Measurements from ENCODE around the gene TNFRSF1A. TPM values are rescaled to one million over a fixed set of nuclear protein-coding genes. Genes with fewer than 3 reads are reported as not detected.
"Not testable (repeated sequence)": the region's sequence is repeated elsewhere in the genome, so short reads cannot be mapped to it uniquely, and the experiment has no call there.

Gene TNFRSF1A
- total RNA-seq, 6 donors from 2014 or later = 140 to 425 (median 202) TPM

DNA sequence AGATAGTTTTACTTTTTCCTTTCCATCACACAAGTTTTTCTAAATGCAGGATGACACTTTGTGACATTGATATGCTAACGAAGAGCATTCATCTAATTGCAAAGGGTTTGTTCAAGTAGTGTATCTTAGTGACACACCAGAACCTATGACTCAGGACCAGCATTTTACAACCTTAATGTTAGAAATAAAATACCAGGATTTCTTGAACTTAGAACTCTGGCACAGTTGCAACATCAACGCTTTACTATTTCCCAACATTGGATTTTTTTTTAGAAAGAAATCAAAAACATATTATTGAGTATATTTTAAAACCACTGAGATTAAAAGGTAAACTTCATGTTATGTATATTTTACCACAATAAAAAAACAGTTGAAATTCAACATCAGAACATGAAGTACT, 49.3 kb downstream of the TNFRSF1A start:
- Histone ChIP-seq H3K36me3 (no peaks in the 10 kb centered on the region), H3K27ac (no peak overlapping the region), H3K4me3 (no peak overlapping the region), H3K9me3 (no peaks in the 10 kb centered on the region), H3K4me1 (peaks cover 6 to 18% (median 15%) of the 10 kb centered on the region in 4 donors), H3K27me3 (no peaks in the 10 kb centered on the region)
- ATAC-seq (ENCODE audit: low FRiP score in 2 of 2) (no peak), DNase-seq (no peak)
- WGBS, 2 donors = 72% methylated on average over 2 of the region's 2 CpGs
- TF ChIP-seq POLR2AphosphoS5 (IDR thresholded peaks at IDR 0.05) (no peak), EP300 (IDR thresholded peaks at IDR 0.05) (no peak), POLR2A (IDR thresholded peaks at IDR 0.05) (no peak)
- TF ChIP-seq, protein P1, sequence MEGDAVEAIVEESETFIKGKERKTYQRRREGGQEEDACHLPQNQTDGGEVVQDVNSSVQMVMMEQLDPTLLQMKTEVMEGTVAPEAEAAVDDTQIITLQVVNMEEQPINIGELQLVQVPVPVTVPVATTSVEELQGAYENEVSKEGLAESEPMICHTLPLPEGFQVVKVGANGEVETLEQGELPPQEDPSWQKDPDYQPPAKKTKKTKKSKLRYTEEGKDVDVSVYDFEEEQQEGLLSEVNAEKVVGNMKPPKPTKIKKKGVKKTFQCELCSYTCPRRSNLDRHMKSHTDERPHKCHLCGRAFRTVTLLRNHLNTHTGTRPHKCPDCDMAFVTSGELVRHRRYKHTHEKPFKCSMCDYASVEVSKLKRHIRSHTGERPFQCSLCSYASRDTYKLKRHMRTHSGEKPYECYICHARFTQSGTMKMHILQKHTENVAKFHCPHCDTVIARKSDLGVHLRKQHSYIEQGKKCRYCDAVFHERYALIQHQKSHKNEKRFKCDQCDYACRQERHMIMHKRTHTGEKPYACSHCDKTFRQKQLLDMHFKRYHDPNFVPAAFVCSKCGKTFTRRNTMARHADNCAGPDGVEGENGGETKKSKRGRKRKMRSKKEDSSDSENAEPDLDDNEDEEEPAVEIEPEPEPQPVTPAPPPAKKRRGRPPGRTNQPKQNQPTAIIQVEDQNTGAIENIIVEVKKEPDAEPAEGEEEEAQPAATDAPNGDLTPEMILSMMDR (IDR thresholded peaks at IDR 0.05) = no peak

DNA sequence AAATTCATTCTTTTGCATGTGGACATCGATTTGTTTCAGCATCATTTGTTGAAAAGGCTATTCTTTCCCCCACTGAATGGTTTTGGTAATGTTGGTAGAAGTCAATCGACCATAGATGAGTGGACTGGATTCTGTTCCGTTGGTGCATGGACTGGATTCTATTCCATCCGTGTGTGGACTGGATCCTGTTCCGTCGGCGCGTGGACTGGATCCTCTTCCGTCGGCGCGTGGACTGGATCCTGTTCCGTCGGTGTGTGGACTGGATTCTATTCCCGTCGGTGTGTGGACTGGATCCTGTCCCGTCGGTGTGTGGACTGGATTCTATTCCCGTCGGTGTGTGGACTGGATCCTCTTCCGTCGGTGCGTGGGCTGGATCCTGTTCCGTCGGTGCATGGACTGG, 52.0 kb downstream of the TNFRSF1A start:
- H3K27me3 ChIP-seq; H3K27ac ChIP-seq; DNase-seq; H3K9me3 ChIP-seq; H3K36me3 ChIP-seq; H3K4me3 ChIP-seq; ATAC-seq (ENCODE audit: low FRiP score in 2 of 2): not testable (repeated sequence)
- H3K4me1 ChIP-seq = peaks cover 8 to 11% (median 10%) of the 10 kb centered on the region in 4 donors
- WGBS, 2 donors = 82 to 97% methylated on average over 18 to 19 of the region's 25 CpGs

DNA sequence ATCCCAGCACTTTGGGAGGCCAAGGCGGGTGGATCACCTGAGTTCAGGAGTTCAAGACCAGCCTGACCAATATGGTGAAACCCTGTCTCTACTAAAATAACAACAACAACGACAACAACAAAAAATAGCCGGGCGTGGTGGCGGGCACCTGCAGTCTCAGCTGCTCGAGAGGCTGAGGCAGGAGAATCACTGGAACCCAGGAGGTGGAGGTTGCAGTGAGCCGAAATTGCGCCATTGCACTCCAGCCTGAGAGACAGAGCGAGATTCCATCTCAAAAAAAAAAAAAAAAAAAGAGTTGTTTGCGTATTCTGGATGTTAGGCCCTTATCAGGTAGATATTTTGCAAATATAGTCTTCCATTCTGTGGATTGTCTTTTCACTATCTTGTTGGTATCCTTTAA, 52.8 kb downstream of the TNFRSF1A start:
- peak in 1 of 2 donors; percentile 6 for DNase-seq
- H3K36me3 ChIP-seq; ATAC-seq (ENCODE audit: low FRiP score in 2 of 2); H3K27ac ChIP-seq; H3K27me3 ChIP-seq; H3K4me1 ChIP-seq; H3K4me3 ChIP-seq; H3K9me3 ChIP-seq: not testable (repeated sequence)
- WGBS, 2 donors = 97 to 98% methylated on average over 10 of the region's 10 CpGs

DNA sequence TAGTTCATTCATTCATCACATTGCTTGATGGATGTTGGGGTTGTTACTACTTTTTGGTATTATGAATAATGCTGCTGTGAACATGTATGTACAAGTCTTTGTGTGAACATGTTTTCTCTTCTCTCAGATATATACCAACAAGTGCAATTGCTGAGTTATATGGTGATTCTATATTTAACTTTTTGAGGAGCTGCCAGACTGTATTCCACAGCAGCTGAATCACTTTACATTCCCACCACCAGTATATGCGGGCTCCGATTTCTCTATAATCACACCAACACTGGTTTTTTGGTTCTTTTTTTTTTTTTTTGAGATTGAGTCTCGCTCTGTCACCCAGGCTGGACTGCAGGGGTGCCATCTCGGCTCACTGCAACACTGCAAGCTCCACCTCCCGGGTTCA, 53.6 kb downstream of the TNFRSF1A start:
- DNase-seq = no peak
- H3K4me1 ChIP-seq = peaks cover 3 to 8% (median 7%) of the 10 kb centered on the region in 4 donors
- TF ChIP-seq EP300 (IDR thresholded peaks at IDR 0.05) (no peak), POLR2AphosphoS5 (IDR thresholded peaks at IDR 0.05) (no peak), POLR2A (IDR thresholded peaks at IDR 0.05) (no peak)
- TF ChIP-seq, protein P1 (IDR thresholded peaks at IDR 0.05) = no peak
- ATAC-seq (ENCODE audit: low FRiP score in 2 of 2) = no peak
- H3K27me3 ChIP-seq = no peaks in the 10 kb centered on the region
- H3K4me3 ChIP-seq = no peak overlapping the region
- no peak overlapping the region for H3K27ac ChIP-seq
- H3K36me3 ChIP-seq = no peaks in the 10 kb centered on the region
- no peaks in the 10 kb centered on the region for H3K9me3 ChIP-seq
- 72 to 94% methylated on average over 4 to 5 of the region's 5 CpGs for WGBS, 2 donors

DNA sequence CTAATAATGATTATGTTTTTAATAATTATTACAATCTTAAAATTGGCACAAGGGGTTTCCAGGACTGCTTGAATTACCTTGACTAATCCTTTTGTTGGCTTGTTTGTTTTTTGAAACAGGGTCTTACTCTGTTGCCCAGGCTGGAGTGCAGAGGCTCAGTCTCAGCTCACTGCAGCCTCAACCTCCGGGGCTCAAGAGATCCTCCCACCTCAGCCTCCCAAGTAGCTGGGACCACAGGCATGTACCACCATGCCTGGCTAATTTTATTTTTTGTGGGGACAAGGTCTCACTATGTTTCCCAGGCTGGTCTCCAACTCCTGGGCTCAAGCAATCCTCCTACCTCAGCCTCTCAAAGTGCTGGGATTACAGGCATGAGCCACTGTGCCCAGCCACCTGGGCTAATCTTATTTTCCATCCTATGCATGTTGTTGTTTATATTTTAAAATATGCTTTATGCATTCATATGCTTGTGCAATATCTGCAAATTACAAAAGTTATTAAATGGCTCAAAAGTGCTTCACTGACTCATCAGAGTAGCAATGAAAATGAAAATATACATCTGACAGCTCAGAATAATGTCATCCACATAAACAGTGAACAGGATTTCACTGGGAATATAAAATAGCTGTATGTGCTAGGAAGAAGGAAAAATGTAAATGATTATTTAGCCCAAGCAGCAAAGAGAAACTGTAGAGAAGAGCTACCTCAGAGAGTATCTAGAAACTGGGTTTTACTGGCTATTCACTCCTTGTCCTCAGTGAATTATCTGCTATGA, 56.2 kb downstream of the TNFRSF1A start:
- DNase-seq (no peak), ATAC-seq (ENCODE audit: low FRiP score in 2 of 2) (no peak)
- Histone ChIP-seq H3K4me1 (peaks cover 3 to 8% (median 7%) of the 10 kb centered on the region in 4 donors), H3K27ac (no peak overlapping the region), H3K36me3 (no peaks in the 10 kb centered on the region), H3K4me3 (no peak overlapping the region), H3K9me3 (no peaks in the 10 kb centered on the region), H3K27me3 (no peaks in the 10 kb centered on the region)
- WGBS, 2 donors = 18 to 36% methylated on average over 1 of the region's 1 CpG
- TF ChIP-seq, protein P1 (IDR thresholded peaks at IDR 0.05) = no peak
- no peak for TF ChIP-seq EP300 (IDR thresholded peaks at IDR 0.05)
- no peak for TF ChIP-seq POLR2A (IDR thresholded peaks at IDR 0.05)
- TF ChIP-seq POLR2AphosphoS5 (IDR thresholded peaks at IDR 0.05) = no peak

DNA sequence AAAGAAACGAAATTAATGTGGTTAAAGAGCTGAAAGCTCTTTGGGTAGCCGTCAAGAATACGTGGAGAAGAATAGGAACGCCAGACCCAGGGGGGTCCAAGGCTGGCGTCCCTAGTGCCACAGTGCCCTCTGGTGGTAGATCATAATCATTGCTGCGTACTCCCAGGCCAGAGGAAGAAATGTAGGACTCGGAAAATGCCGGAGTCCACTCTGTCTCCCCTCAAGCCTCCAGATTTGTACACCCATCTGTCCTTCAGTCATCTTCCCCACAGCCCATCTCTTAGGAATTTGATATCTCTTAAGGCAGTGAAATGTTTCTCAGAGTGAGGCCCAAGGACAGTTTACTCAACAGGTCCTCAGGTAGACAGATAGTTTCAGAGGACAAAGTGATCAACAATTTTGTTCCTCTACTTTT, 56.8 kb downstream of the TNFRSF1A start:
- Histone ChIP-seq H3K9me3 (no peaks in the 10 kb centered on the region), H3K4me1 (peaks cover 8 to 12% (median 12%) of the 10 kb centered on the region in 4 donors), H3K27me3 (no peaks in the 10 kb centered on the region), H3K4me3 (no peak overlapping the region), H3K36me3 (no peaks in the 10 kb centered on the region), H3K27ac (no peak overlapping the region)
- DNase-seq = peak in 1 of 2 donors; percentile 72
- TF ChIP-seq, protein P1 (IDR thresholded peaks at IDR 0.05) = peak; percentile 82 to 91 (median 90)
- no peak for TF ChIP-seq EP300 (IDR thresholded peaks at IDR 0.05)
- peak; percentile 86 to 90 for ATAC-seq (ENCODE audit: low FRiP score in 2 of 2)
- WGBS, 2 donors = 3 to 7% methylated on average over 8 of the region's 8 CpGs

Data from upper lobe of left lung (tissue), 6 donors.